GM21737 (cell line): ENCODE data around the gene RPS6KA2.

ENCODE experiments used
- ATAC-seq: cut with Tn5 transposase; IDR thresholded peaks from one replicate; pipeline ENCODE4 v1.9.1; 2021; ENCODE audit warnings: mild to moderate bottlenecking, moderate library complexity; ENCODE audit not compliant: unreplicated experiment

Gene RPS6KA2

GRCh38 chr6:166656230-166657151 is 29.4 kb upstream of the RPS6KA2 start:
- ATAC-seq = no peak

GRCh38 chr6:166655713-166656229 is 28.7 kb upstream of the RPS6KA2 start:
- no peak for ATAC-seq

GRCh38 chr6:166655251-166655650 is 28.2 kb upstream of the RPS6KA2 start:
- no peak for ATAC-seq

GRCh38 chr6:166654573-166654972 is 27.5 kb upstream of the RPS6KA2 start:
- ATAC-seq = no peak

- ATAC-seq = no peak
Measured at GRCh38 chr6:166653639-166653941, 26.5 kb upstream of the RPS6KA2 start.

- ATAC-seq = no peak
Measured at GRCh38 chr6:166650824-166651807, 24.1 kb upstream of the RPS6KA2 start.

GRCh38 chr6:166650047-166650446 is 23.0 kb upstream of the RPS6KA2 start:
- no peak for ATAC-seq

GRCh38 chr6:166648846-166649245 is 21.8 kb upstream of the RPS6KA2 start:
- no peak for ATAC-seq

GRCh38 chr6:166647896-166648295 is 20.8 kb upstream of the RPS6KA2 start:
- ATAC-seq = no peak

- ATAC-seq = no peak
Measured at GRCh38 chr6:166646716-166647115, 19.7 kb upstream of the RPS6KA2 start.

GRCh38 chr6:166645896-166646295 is 18.8 kb upstream of the RPS6KA2 start:
- ATAC-seq = no peak

GRCh38 chr6:166644681-166645080 is 17.6 kb upstream of the RPS6KA2 start:
- no peak for ATAC-seq

- ATAC-seq = no peak
Measured at GRCh38 chr6:166643891-166644590, 17.0 kb upstream of the RPS6KA2 start.

- ATAC-seq = no peak
Measured at GRCh38 chr6:166642646-166643045, 15.6 kb upstream of the RPS6KA2 start.

GRCh38 chr6:166640342-166641043 is 13.4 kb upstream of the RPS6KA2 start:
- no peak for ATAC-seq

GRCh38 chr6:166639921-166640320 is 12.9 kb upstream of the RPS6KA2 start:
- no peak for ATAC-seq

- no peak for ATAC-seq
Measured at GRCh38 chr6:166638573-166638964, 11.5 kb upstream of the RPS6KA2 start.

- ATAC-seq = no peak
Measured at GRCh38 chr6:166637812-166638572, 10.9 kb upstream of the RPS6KA2 start.

- ATAC-seq = no peak
Measured at GRCh38 chr6:166636934-166637333, 9.9 kb upstream of the RPS6KA2 start.
